HG02840 (cell line): ENCODE results near the gene RSRC1.
"Not testable (repeated sequence)": the region's sequence is repeated elsewhere in the genome, so short reads cannot be mapped to it uniquely, and the experiment has no call there.

ENCODE experiments used
- ATAC-seq: cut with Tn5 transposase; IDR thresholded peaks from one replicate; pipeline ENCODE4 v1.9.1; 2021; ENCODE audit warnings: mild to moderate bottlenecking, moderate library complexity, moderate number of reproducible peaks; ENCODE audit not compliant: unreplicated experiment, low FRiP score

Gene RSRC1

DNA sequence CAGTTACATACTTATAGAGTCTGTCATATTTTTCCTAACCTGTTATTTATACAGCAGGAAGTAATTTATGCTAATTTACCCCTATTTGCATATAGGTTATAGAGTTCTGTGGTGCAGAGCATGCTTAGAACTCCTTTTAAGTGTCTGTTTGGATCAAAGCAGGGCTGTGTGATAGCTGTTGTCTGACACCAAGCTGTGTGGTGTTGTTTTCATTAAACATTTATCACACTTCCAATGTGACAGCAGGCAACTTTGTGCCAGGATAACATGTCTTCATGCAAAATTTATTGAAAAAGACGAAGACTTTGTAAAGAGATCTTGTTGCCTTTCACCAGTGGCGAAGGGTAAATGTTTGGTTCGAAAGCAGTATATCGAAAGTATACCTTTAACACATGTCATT is 100.2 kb downstream of the RSRC1 start:
- ATAC-seq, result no peak

DNA sequence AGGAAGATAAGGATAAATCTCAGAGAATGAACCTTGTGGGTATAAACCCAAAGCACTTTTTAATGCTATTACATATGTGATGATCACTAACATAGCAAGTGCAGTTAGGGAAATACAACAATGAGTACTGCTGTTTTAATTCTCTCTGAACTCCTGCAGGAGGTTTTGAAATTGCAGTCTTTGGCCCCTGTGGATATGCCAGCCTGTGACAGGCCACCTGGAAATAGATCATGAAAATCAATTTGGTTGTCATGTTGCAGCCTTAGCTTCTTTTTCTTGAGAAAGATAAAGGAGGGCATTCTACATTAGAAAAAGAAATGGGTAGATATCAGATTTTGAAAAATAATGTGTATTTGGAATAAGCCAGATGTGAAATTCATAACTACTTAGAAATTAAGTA is 103.6 kb downstream of the RSRC1 start:
- no peak for ATAC-seq

DNA sequence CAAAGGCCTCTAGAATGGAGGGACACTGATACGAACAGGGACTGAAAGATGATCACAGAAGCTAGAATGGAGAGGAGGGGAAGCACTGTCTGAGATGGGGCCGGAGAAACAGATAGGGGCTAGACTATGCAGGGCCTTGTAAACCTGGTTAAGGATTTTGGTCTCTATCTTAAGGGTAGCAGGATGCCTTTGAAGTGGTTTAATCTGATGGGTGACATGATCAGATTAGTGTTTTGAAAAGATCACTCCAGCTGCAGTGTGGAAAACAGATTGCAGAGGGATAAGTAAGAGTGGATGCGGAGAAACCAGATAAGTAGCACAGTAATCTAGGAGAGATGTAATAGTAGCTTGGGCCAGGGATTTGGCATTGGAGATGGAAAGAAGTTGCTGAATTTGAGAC is 108.1 kb downstream of the RSRC1 start:
- ATAC-seq, result no peak

DNA sequence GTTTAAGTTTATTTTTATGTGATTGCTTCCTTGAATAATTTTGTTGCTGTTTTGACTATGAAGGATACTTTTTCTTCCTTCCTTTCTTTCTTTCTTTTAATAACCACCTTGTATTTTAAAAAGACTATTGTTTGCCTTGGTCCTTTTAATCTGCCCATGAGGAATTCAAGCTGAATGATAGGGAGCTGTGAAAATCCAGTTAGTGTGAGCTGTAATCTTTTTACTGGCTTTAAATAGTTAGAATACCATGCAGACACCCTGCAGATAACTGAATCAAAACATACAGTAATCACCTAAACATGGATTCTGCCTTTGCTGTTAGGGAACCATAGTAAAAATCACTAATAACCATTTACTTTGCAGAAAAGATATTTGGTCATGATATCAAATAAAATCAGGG is 110.7 kb downstream of the RSRC1 start:
- no peak for ATAC-seq

DNA sequence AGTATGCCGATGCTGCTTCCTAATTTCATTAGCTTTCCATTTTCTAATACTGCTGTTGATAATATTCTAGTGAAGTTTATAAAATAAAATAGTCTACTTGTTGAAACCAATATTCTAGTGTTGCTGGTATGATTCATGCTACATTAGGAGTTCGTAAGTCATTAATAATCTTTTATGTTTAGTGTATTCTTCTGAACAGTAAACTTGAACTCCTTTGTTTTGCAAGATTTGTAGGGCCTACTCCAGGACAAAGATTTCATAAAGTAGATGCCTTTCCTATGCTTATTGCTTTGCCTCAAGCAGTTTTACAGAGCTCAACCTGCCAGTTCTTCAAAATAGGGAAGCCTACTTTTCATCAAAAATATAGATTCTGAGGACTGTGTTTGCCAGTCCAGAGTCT is 111.5 kb downstream of the RSRC1 start:
- ATAC-seq, result no peak

DNA sequence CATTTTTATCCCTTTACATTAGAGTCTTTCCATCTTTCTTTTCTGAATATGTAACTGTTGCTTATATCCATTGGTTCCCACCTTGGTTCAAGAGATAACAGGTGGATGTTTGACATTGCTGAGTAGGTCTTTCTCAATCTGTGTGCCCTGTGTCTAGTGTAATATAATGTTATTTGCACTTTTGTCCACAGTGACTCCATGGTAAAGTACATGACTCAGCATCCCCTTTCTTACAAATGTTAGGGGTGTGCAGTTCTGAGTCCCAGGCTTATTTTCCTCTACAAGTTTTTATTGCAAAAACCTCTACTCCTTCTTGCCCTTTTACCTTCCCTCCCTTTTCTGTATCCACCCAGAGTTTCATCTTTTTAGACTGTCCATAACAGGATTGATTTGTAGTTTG is 116.5 kb downstream of the RSRC1 start:
- ATAC-seq, result no peak

DNA sequence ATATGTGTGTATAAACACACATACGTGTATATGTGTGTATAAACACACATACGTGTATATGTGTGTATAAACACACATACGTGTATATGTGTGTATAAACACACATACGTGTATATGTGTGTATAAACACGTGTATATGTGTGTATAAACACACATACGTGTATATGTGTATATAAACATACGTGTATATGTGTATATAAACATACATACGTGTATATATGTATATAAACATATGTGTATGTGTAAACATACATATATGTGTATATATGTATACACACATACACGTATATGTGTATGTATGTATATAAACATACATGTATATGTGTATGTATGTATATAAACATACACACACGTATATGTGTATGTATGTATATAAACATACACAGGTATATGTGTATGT is 119.1 kb downstream of the RSRC1 start:
- not testable (repeated sequence) for ATAC-seq

DNA sequence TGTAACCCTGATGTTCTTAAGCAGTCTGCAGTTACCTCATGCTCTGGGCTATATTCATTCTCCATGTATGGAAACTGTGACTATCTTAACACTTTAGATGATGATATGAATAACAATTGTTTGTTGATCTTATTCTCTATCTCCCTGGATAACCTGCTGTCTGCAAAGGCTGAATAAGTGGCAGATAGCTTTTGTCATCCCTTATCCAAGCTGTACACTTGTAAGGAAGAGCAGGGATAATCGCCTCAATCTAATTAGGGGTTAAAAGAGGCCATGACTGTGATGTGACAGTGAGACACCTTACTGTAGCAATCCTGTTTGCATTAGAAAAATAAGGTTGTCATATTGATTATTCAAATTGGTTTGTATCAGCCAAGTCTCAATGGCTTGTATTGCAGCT is 123.9 kb downstream of the RSRC1 start:
- no peak for ATAC-seq

DNA sequence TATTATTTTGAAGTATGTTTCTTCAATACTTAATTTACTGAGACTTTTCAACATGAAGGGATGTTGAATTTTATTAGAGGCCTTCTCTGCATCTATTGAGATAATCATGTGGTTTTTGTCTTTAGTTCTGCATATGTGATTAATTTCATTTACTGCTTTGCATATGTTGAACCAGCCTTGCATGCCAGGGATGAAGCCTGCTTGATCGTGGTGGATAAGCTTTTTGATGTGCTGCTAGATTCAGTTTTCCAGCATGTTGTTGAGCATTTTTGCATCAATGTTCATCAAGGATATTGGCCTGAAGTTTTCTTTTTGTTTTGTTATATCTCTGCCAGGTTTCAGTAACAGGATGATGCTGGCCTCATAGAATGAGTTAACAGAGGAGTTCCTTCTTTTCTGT is 134.4 kb downstream of the RSRC1 start:
- no peak for ATAC-seq

DNA sequence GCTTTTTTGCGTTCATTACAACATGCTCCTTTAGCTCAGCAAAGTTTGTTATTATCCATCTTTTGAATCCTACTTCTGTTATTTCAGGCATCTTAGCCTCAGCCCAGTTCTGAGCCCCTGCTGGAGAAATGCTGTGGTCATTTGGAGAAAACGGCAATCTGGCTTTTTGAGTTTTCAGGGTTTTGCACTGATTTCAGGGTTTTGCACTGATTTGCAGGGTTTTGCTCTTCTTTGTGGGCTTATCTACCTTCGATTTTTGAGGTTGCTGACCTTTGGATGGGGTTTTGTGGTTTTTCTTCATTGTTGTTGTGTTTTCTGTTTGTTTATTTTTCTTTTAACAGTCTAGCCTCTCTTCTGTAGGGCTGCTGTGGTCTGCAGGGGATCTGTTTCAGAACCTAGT is 137.4 kb downstream of the RSRC1 start:
- ATAC-seq, result no peak

DNA sequence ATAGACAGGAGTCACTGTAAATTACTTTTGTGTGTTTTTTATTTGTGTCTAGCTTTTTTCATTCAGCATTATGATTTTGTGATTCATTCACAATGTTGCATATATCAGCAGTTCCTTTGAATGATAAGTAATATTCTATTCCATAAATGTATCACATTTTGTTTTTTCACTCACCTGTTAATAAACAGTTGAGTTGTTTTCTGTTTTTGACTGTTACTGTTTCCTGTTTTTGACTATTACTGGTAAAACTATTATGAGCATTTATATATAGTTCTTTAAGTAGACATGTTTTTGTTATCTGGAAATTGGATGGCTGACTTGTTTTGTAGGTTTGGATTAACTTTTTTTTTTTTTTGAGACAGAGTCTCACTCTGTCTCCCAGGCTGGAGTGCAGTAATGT is 138.4 kb downstream of the RSRC1 start:
- no peak for ATAC-seq

DNA sequence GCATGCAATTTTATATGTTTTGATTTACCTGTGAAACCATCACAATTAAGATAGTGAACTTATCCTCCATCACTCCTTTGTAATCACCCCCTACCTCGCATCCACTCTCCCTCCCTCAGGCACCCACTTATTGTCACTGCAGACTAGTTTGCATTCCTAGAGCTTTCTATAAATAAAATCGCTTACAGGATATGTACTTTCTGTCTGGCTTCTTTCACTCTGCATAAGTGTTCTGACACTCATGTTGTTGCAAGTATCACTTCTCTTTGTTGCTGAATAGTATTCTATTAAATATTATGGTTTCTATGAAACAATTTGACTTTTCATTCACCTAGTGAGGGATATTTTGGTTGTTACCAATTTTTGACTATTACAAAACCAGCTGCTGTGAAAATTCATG is 139.3 kb downstream of the RSRC1 start:
- ATAC-seq, result no peak

DNA sequence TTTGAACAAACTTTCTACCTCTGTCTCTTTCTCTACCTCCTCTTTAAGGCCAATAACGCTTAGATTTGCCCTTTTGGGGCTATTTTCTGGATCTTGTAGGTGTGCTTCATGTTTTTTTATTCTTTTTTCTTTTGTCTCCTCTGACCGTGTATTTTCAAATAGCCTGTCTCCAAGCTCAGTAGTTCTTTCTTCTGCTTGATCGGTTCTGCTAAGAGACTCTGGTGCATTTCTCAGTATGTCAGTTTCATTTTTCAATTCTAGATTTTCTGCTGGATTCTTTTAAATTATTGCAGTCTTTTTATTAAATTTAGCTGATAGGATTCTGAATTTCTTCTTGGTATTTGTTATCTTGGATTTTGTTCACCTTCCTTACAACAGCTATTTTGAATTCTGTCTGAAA is 148.7 kb downstream of the RSRC1 start:
- no peak for ATAC-seq

DNA sequence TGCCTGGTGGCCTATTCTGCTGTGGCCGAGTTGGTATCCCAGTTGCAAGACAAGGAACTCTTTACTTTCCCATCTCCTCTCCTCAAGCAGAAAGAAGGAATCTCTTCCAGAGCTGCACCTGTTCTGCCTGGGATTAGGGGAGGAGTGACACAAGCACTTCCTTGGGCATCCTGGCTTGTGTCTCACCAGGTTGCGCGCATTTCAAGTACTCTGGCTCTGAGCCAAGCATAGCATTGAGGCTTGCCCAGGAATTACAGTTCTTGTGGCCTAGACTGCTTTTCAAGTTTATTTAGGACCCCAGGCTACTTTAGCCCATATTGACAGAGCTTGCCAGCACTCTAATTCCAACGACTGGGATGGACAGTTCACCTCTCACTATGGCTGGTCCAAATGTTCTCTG is 150.5 kb downstream of the RSRC1 start:
- no peak for ATAC-seq

DNA sequence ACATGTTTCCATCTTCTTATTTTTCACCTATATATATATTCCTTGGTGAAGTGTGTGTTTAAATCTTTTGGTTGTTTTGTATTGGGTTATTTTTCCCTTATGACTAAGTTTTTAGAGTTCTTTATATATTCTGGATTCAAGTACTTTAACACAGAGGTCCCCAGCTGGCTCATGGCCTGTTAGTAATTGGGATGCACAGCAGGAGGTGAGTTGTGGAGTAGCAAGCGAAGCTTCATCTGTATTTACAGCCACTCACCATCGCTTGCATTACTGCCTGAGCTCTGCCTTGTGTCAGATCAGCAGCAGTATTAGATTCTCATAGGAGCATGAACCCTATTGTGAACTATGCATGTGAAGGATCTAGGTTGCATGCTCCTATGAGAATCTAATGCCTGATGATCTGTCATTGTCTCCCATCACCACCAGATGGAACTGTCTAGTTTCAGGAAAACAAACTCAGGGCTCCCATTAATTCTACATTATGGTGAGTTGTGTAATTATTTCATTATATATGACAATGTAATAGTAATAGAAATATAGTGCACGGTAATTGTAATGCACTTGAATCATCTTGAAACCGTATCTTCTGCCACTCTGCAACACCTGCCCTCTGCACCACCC is 151.6 kb downstream of the RSRC1 start:
- ATAC-seq, result no peak

DNA sequence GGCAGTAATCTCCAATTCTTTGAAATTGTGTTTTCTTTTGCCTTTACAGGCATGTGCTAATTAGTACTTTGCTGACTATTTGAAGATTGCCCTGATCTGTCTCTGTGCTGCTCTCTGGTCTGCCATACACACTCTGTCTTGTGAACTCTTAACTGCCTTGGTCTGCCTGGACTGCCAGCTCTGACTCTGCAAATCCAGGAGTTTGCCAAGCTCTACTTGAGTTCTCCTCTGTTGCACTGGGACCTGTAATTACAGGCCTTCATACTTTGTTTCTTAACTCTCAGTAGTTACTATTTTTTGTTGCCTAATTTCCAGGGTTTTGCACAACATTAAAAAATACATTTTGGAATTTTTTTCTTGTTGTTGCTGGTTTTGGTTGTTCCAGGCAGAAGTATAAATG is 155.0 kb downstream of the RSRC1 start:
- no peak for ATAC-seq

DNA sequence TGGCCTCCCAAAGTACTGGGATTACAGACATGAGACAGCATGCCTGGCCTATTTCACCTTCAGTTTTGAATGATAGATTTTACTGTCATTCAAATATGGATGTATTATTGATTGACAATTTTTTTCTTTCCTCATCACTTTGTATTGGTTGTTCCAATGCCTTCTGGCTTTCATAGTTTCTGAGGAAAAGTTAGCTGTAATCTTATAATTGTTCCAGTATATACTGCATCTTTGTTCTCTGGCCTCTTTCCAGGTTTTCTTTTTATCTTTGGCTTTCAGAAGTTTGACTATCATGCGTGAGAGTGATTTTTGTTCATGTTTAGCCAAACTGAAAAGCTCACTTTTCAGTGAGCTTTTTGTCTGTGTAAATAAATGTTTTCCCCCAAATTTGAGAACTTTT is 157.1 kb downstream of the RSRC1 start:
- no peak for ATAC-seq

DNA sequence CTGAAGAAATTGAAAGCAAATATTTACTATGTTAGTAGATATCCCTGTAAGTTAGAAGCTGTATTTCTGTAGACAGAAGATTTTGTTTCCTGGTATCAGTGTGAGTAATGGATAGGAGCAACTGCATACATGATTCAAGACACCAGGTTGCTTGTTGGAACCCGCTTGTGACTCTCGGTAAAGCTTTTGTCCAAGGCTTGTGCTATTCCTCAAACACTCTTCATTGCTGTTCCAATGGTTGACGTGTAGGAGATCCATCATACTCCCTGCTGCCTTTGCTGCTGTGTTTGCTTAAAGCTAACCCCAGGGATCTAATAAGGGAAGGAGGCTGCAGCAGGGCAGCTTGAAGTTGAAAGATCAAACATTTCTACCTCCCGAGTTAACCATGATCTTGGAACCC is 160.1 kb downstream of the RSRC1 start:
- ATAC-seq, result no peak

DNA sequence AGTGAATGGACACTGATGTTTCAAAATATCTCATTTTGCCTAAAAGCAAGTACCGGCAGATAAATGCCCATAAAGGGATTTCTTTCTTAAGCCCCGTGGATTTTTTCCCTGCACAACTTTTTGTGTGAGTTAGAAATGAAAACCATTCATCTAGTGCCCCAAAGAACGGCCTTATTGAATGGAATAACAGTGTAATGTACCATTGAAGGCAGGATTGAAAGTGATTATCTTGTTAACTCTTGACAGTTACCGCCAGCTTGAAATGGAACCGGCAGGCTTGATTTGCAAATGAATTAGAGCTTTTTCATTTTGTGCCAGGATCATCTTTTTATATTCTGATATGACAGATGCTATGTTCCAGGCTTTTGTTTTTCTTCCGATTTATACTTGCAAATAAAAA is 162.2 kb downstream of the RSRC1 start:
- ATAC-seq, result no peak

DNA sequence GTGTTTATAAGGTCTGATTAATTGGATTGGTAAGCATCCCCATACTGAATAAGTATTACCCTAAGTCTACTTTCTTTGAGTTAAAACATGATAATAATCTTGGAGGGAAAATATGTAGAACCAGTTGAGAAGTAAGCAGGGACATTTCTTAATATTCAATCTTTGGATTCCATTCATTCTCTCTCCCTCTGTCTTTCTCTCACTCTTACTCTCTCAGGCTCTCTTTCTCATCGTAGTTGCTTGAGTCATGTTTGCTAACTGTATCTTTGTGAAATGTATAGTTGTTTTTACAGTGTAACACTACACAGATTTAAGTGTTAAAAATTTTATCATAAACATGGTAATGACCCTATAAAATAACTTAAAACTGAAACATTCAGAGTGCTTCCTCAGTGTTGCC is 163.8 kb downstream of the RSRC1 start:
- ATAC-seq, result no peak

DNA sequence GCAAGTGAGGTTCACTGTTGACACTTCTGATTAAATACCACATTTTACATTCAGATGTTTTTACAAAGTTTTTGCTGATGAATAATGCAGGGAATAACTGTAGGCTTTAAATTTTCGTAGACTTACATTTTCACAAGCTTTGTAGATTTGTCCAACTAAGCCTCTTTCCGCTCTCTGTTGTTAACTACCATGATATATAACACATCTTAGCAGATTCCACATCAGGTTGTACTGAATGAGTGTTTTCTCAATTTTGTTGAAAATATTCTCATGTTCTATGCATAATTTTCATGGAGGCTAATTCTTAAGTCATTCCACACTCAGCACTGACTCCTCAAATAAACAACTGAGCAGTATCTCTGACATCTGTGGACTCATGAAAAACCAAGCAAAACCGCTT is 168.3 kb downstream of the RSRC1 start:
- ATAC-seq, result no peak

DNA sequence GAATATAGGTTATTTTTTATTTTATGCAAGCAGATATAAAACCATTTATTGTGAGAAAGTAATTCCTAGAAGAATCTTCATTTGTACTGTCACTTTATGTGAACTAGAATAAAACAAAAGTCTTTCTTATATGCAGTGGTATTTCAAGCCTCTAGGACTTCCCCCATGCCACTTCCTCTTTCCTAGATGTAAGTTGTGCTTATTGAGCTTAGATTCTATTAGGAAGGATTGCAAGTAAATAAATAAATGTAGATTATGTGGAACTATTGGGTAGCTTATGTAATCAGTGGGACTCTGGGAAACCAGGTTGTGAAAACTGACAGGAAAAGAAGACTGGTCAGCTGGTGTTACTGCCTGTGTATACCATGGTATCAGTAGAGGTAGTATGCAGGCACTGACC is 169.7 kb downstream of the RSRC1 start:
- no peak for ATAC-seq

DNA sequence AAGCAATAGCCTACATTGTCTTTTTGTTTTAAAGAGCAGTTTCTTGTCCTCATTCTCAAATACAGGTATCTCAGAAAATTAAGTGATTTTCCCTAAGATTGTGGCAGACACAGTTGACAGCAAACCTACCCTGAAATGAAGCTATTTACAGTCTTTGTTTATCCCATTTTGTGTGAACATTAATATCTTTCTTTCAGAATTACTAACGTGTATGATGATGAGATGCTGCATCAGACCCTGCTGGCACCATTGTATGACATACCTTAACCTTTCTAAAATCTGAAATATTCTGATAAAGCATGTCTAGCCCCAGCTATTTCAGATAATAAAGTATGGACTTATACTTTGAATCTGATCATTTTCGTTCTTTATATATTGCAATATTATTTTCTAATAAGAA is 185.9 kb downstream of the RSRC1 start:
- ATAC-seq, result no peak
